NT2/D1 (cell line): Measurements from ENCODE around the gene ACTR1A.
A peak's percentile ranks its signal among the peaks of the same experiment; 100 is the strongest.

Experiments used
- DNase-seq: peaks from one replicate; pipeline ENCODE4 v3.0.0-alpha.2; 2011; ENCODE audit warnings: low read depth, low spot score
- H3K27me3 ChIP-seq: 2 replicates; pipeline ENCODE4 v1.6.0; 2011; ENCODE audit warnings: mild to moderate bottlenecking; ENCODE audit not compliant: insufficient read length, insufficient read depth
- H3K36me3 ChIP-seq: 2 replicates; pipeline ENCODE4 v1.6.1; 2011; ENCODE audit warnings: mild to moderate bottlenecking, low read length, mixed read lengths; ENCODE audit not compliant: insufficient read depth, insufficient read length
- H3K4me1 ChIP-seq: 2 replicates; pipeline ENCODE4 v1.5.1; 2011; ENCODE audit not compliant: insufficient read depth, insufficient read length
- H3K4me3 ChIP-seq: 2 replicates; pipeline ENCODE4 v1.5.1; 2011; ENCODE audit warnings: low read depth; ENCODE audit not compliant: insufficient read length
- H3K9ac ChIP-seq: 2 replicates; pipeline ENCODE4 v1.6.0; 2011; ENCODE audit warnings: low read depth; ENCODE audit not compliant: insufficient read length
- H3K9me3 ChIP-seq: 2 replicates; pipeline ENCODE4 v1.5.1; 2011; ENCODE audit warnings: mild to moderate bottlenecking, low read length; ENCODE audit not compliant: insufficient read depth
- SUZ12 ChIP-seq: IDR thresholded peaks from 2 replicates; pipeline ENCODE4 v1.6.1; 2011; ENCODE audit not compliant: insufficient read length, insufficient read depth; ENCODE audit errors: extremely low read depth
- YY1 ChIP-seq: IDR thresholded peaks from 2 replicates; pipeline ENCODE4 v1.6.1; 2011; ENCODE audit not compliant: insufficient read length, insufficient read depth
- ZNF274 ChIP-seq: IDR thresholded peaks from 2 replicates; pipeline ENCODE4 v1.6.1; 2011; ENCODE audit warnings: mild to moderate bottlenecking, low read depth, low read length

Gene ACTR1A

DNA sequence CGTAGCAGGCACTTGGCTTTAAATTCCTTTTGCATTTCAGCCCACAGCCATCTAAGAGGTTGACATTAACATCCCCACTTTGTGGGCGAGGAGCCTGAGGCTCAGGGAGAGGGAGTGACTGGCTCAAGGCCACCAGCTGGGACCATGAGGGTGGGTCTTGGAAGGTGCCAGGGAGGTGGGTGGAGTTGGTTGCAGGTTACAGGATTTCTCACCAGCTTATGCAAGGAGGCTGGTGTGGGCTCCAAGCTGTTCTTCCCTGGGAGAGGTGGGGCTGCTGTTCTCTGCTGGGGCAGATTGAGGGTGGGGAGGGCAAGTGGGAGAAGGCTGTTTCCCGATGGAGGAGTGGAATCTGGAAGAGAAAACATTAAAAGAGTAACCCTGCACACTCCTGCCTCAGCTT lies 37.0 kb downstream of the ACTR1A start:
- no peak for DNase-seq
- Histone ChIP-seq H3K27me3 (no peaks in the 10 kb centered on the region), H3K4me3 (no peak overlapping the region), H3K36me3 (no peaks in the 10 kb centered on the region), H3K9ac (no peak overlapping the region), H3K4me1 (peaks cover 4% of the 10 kb centered on the region), H3K9me3 (no peaks in the 10 kb centered on the region)
- no peak for TF ChIP-seq YY1
- TF ChIP-seq ZNF274 = no peak
- TF ChIP-seq SUZ12 = no peak

DNA sequence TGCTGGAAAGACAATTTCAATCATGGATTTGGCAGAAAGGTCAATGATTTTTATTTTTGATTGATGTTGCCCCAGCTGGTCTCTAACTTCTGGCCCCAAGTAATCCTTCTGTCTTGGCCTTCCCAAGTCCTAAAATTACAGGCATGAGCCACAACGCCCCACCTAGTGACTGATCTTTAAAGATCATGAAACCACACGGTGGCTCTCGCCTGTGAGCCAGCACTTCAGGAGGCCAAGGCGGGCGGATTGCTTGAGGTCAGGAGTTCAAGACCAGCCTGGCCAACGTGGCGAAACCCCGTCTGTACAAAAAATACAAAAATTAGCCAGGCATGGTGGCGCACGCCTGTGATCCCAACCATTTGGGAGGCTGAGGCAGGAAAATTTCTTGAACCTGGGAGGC lies 38.5 kb downstream of the ACTR1A start:
- Histone ChIP-seq H3K9ac (peak overlapping the region; percentile 50), H3K4me1 (peaks cover 4% of the 10 kb centered on the region), H3K4me3 (peak overlapping the region; percentile 10), H3K9me3 (no peaks in the 10 kb centered on the region), H3K36me3 (no peaks in the 10 kb centered on the region), H3K27me3 (no peaks in the 10 kb centered on the region)
- no peak for DNase-seq
- TF ChIP-seq YY1 (no peak), SUZ12 (no peak), ZNF274 (no peak)

DNA sequence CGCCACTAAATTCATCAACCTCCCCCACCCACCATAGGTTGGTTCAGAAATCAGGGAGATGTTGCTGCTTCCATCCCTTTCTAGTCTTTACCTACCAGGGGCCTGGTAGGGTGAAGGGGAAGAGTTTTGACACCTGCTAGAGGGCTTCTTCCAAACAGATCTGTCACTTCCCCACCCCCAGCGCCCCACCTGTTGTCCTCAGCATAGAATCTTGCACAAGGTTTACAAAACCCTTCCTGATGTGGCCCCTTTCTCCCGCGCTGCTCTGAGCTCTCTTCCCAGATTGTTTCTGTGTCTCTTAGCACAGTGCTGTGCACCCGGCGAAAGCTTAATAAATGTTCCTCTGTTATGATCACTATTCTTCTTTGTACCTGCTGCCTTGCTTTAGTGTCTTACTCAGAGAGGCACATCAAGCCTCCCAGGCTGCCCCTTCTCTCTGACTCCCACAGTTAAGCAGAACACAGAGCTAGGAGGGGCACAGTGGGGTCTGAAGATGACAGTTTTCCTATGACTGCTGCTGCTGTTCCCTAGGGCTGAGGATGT lies 39.9 kb downstream of the ACTR1A start:
- DNase-seq = no peak
- peak overlapping the region; percentile 20 for H3K4me3 ChIP-seq

DNA sequence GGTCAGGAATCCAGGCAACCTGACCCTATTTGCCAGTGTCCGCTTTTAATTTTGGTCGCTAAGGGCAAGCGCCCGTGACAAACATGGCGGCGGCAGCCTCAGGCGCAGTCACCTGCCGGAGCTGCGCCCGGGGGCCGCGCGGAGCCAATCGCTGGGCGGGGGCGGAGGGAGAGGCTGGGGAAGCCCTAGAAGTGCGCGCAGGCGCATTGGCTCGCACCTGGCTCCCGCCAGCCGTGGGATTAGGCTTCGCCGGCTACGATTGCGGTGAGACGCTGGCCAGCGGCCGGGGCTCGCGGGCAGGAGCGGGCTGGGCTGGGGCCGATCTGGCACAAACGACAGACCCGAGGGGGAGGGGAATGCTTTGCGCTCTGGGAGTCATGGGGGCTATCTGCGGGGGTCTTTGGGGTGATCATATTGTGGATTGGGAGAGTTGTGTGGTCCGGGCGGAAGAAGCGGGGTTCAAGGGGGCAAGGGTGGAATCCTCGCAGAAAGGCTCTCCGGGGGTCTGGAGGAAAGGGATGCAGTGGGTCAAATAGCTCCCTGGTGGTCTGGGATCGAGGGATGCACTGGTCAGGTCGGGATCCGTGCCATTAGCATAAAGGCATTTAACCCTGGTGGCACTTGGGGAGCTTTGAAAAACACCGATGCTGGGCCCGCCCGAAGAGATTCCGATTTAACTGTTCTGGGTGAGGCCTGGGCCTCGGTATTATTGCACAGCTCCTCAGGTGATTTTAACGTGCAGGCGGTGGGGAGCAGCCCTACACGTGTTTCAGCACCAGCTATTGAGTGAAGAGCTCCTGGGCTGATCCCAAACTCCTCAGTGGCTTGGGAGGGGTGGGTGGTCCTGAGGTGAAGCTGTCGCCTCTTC lies 41.1 kb downstream of the ACTR1A start:
- Histone ChIP-seq H3K36me3 (no peaks in the 10 kb centered on the region), H3K27me3 (no peaks in the 10 kb centered on the region), H3K4me1 (peaks cover 4% of the 10 kb centered on the region), H3K4me3 (peak overlapping the region; percentile 50), H3K9me3 (no peaks in the 10 kb centered on the region), H3K9ac (peak overlapping the region; percentile 56)
- TF ChIP-seq YY1 = peak; percentile 96
- no peak for TF ChIP-seq ZNF274
- DNase-seq = peak; percentile 86

More for the DNA sequence above, 39.9 kb downstream of the ACTR1A start:
- Histone ChIP-seq H3K36me3 (no peaks in the 10 kb centered on the region), H3K27me3 (no peaks in the 10 kb centered on the region), H3K9me3 (no peaks in the 10 kb centered on the region), H3K4me1 (peaks cover 4% of the 10 kb centered on the region), H3K9ac (peak overlapping the region; percentile 5)
- no peak for TF ChIP-seq SUZ12
- TF ChIP-seq ZNF274 = no peak
- TF ChIP-seq YY1 = no peak

DNA sequence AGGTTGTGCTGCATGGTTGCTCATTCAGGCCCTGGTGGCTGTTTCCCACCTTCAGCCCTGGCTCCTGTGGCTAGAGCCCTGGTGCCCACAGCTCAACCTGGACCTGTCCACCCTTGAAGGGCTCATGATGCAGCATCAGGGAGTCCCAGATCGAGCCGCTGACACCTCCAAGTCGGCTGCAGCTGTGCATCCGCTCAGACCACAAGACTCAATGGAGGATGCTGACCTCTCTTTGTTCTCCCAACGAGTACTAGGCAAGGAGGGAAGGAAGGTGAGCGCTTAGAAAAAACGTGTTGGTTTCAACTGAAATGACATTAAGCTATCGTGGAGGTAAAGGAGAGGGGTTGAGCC lies 41.7 kb downstream of the ACTR1A start:
- Histone ChIP-seq H3K36me3 (no peaks in the 10 kb centered on the region), H3K4me3 (no peak overlapping the region), H3K4me1 (peaks cover 4% of the 10 kb centered on the region), H3K27me3 (no peaks in the 10 kb centered on the region), H3K9ac (no peak overlapping the region), H3K9me3 (no peaks in the 10 kb centered on the region)
- TF ChIP-seq ZNF274 (no peak), YY1 (no peak), SUZ12 (no peak)
- no peak for DNase-seq

DNA sequence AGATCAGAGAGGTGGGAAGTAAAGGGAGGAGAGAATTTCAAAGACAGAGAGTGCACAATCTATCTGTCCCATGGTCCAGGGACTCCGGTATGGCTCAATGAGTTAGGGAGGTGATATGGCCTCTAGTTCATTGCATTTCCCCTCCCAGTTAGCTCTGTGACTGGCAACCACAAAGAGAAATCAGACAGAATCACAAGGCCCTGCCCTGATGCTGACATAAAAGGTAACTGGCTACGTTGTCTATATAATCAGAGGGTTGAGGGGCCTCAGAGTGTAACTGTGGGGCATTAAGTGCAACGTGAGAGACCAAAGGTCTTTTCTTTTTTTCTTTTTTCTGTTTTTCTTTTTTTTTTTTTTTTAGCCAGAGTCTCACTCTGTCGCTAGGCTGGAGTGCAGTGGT lies 43.9 kb downstream of the ACTR1A start:
- TF ChIP-seq ZNF274 (no peak), SUZ12 (no peak), YY1 (no peak)
- Histone ChIP-seq H3K27me3 (no peaks in the 10 kb centered on the region), H3K4me3 (no peak overlapping the region), H3K36me3 (no peaks in the 10 kb centered on the region), H3K9ac (no peak overlapping the region), H3K4me1 (peaks cover 5% of the 10 kb centered on the region), H3K9me3 (no peaks in the 10 kb centered on the region)
- no peak for DNase-seq

DNA sequence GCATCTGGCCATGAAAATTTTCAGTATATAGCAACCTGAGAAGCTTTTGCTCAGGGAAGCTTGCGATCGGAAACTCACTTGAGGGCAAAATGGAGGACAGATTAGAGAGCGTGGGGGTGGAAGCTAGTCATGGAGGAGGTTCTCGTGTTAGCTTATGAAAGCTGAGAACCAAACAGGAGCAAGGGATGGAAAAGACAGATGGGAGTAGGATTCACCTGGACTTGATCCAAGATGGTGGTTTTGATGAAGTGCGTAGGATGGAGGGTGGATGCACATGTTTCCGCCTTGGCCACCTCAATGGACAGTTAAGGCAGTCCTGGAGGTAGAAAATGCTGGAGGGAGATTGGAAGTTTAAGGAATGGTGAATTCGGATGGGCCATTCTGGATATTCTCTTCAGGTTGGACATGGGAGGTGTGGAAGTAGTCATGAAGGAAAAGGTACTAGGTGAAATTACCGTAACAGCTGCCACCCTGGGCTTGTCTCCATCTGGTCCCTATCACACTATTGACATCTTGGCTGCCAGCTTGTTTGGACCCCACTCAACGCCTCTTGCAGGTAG lies 44.8 kb downstream of the ACTR1A start:
- Histone ChIP-seq H3K4me3 (no peak overlapping the region), H3K9me3 (no peaks in the 10 kb centered on the region), H3K36me3 (peaks cover 1% of the 10 kb centered on the region), H3K27me3 (no peaks in the 10 kb centered on the region), H3K4me1 (peaks cover 10% of the 10 kb centered on the region), H3K9ac (no peak overlapping the region)
- no peak for TF ChIP-seq YY1
- TF ChIP-seq SUZ12 = no peak
- no peak for TF ChIP-seq ZNF274
- DNase-seq = no peak
